Fibroblast of skin of left biceps (primary cell): Measurements from ENCODE around the gene CDC42.

Experiments
- DNase-seq, 2 experiments: peaks; one replicate each; pipeline ENCODE4 v3.0.0-alpha.2; 2013; ENCODE audit warnings: low read depth in 2 of 2

CDC42 gene

DNA sequence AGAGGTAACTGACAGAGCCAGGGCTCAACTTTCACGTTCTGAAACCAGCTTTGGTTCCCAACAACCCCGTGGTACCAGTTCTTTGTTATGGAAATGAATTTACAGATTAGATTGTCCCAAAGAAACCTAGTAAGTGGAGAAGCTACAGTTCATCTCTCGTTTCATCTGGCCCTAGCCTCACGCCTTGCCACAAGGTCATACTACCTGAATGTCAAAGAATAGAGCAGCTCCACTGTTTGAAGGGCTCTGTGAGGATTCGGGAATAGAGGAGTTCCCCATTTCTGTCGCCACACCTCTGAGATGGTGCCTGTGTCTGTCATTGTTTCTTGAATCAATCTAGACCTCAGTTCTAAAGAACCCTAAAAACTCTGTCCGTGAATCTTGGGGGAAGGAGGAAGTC is 15.0 kb upstream of the CDC42 start:
- no peak for DNase-seq

DNA sequence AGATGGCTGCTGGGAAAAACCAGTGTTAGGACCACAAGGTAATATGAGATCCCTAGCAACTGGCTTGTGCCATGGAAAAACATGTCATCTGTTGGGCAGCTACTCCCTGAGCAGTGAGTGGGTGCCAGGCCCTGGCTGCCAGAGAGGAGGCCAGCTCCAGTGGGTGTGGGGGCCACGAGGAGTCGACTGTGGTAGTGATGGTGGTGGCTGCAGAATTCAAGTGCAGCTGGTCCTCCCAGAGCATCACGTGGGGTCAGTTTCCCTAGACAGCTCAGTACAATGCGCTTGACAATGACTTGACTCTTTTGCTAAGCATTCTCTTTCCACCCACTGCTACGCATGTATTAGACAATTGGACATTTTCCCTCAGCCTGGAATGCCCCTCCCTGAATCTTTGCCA is 14.5 kb upstream of the CDC42 start:
- no peak for DNase-seq

DNA sequence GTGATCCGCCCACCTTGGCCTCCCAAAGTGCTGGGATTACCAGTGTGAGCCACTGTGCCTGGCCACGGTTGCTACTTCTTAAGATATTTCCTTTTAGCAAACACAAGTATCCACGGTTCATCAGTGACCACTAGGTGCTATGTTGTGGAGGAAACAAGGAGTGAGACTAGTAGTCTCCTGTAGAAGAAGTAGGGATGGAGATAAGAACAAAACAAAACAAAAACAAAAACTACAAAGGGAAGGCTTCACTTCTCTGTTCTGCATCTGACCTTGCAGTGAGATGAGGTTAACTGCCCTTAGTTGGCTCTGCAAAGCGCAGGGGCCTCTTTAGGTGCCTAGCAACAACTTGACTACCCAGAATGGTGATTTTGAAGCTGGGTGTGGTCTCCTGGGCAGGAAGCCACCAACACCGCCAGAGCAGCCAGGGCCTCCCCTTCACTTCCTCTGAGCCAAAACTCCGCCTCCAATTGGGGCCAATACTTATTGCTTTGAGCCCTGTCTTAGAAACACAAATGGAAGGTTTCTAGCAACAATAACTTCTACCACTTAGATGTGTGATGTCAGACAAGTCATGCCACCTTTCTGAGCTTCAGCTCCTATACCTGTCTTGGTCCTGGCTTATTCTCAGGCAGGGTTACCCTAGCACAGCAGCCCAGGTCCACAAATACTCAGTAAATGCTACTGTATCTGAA is 12.8 kb upstream of the CDC42 start:
- no peak for DNase-seq

DNA sequence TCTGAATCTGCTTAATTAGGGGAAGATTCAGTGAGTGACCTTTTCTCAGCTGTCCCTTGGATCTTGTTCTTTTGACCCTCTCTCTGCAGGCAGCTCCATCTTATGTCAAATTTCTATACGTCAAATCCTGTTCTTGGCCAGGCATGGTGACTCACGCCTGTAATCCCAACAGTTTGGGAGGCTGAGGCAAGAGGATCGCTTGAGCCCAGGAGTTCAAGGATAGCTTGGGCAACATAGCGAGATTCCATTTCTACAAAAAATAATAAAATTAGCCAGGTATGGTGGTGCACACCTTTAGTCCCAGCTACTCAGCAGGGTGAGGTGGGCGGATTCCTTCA is 12.3 kb upstream of the CDC42 start:
- DNase-seq = no peak

DNA sequence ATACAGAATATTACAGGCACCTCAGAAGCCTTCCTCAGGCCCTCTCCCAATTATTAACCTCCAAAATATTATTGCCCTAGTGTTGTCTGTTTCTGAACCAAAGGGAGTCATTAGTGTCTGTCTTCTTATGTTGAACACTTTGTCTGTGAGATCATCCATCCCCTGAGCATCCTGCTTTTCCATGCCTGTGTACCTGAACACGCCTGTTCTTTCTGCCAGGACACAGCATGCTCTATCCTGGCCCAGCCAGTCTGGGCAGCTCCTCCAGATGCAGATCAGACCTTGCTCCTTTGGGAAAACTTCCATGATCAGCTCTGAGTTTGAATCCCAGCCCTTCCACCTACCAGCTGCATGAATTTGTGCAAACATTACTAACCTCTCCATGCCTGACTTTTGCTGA is 11.0 kb upstream of the CDC42 start:
- no peak for DNase-seq

DNA sequence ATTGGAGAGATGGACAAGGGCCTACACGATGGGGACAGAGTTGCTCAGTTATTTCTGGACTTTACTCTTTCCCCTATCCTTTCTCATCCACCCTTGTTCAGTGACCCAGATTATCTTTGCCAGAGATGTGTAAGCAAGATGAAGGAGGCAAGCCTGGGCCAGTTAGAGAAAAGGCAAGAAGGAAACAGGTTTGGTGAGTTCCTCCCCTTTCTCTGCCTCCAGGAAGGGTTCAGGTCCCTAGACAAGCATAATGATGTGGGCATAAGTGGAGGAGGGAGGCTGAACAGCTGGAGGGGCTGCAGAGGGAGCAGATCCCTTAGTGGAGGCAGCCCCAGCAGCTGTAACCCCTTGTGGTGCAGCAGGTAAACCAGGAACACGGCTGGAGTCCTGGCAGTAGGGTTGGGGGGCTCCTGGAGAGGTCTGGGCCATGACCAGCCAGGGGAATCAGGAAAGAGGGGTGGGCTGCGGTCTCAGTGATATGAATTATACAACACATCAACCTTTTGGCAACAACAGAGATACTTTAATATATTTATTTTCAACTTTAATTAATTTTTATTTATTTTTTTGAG is 9.2 kb upstream of the CDC42 start:
- DNase-seq = no peak

DNA sequence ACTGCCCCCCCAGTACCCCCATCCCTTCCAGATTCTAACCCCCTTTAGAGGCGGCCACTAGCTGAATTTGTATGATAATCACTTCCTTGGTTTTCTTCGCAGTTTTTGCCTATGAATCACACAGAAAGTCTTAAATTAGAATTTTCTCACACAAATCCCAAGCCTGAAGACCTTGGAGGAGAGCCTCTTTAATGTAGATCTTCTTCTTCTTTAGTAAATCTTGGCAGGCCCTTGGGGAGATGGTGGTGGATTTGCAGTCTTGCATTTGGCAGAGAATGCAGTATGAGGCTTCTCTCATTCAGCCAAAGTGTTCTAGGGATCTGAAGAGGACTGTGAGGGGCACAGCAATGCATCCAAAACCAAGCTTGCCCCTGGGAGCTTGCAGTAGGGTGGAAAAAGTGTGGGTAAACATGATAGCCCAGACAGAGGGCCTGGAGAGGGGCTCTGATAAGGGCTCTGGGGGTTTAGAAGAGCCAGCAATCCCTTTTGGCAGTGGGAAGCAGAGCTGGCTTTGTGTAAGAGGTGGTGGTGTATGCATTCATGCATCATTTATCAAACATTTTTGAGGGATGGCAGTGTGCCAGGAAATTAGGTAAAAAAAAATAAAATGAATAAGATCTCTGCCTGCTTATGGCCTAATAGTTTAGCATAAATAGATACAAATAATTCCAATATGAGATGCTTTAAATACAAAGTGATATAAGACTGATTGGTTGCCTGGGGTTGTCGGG is 7.7 kb upstream of the CDC42 start:
- DNase-seq = peak; percentile 80 to 81

DNA sequence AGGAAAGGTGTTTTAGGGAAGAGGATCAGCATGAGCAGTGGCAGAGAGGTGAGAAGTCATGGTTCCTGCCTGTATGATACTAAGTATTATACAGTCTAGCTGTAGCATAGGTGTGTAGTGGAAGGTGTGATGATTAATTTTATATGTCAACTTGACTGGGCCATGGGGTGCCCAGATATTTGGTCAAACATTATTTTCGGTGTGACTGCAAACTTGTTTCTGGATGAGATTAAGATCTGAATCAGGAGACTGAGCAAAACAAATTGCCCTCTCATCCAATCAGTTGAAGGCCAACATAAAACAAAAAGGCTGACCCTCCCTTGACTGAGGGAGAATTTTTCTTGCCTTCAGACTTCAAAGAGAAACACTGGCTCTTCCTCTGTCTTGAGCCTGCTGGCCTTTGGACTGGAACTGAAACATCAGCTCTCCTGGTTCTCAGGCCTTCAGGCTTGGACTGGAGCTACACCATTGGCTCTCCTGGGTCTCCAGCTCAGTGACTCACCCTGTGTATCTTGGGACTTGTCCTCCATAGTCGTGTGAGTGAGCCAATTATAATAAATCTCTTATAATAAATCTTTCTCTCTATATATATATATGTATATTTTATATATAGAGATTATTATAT is 6.8 kb upstream of the CDC42 start:
- no peak for DNase-seq

DNA sequence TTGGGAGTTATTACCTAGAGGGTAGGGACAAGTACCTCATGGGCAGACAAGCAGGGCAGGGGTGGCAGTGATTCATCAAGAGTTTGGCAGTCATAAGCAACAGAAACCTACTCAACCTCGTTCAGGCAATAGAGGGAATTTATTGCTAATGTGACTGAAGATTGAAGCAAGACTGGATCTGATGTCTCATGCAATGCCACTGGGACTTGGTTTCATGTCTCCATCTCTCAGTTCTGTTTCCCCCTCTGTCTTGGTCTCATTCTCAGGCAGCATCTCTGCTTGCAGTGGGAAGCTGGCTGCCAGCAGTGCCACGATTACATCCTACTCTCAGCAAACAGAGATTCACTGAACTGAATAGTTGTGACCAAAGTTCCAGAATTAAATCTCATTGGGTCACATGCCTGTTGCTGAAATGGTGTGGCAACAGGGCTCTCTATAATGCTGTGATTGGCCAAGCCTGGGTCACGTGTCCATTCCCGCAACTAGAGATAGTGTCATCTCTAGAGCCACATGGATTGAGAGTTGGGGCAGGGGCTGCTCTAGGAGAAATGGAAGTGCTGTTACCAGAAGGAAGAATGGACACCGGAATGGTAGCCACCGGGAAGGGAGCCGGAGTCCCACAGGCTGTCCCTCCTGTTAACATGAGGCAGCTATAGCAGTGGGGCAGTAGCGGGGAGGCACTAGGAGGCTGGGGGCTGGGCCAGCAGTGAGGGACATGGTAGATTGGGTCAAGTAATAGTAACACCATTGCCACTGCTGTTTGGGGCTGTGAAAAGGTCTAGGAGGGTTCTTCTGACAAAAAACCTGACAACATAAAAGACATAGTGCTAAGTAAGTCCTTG is 3.9 kb upstream of the CDC42 start:
- DNase-seq = no peak

DNA sequence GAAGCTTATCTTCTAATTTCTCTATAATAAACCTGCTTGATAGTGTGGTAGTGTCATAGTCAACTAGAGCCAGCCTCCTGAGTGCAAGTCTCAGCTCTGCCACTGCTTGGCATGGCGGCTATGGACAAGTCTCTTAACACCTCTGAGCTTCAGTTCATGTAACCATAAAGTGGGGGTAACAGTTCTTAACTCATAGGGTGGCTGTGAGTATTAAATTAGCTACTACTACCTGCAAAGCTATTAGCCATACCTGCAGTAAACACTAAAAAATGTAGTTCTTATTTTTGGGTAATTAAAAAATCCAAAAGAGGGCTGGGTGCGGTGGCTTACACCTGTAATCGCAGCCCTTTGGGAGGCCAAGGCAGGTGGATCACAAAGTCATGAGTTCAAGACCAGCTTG is 2.2 kb upstream of the CDC42 start:
- DNase-seq = no peak

DNA sequence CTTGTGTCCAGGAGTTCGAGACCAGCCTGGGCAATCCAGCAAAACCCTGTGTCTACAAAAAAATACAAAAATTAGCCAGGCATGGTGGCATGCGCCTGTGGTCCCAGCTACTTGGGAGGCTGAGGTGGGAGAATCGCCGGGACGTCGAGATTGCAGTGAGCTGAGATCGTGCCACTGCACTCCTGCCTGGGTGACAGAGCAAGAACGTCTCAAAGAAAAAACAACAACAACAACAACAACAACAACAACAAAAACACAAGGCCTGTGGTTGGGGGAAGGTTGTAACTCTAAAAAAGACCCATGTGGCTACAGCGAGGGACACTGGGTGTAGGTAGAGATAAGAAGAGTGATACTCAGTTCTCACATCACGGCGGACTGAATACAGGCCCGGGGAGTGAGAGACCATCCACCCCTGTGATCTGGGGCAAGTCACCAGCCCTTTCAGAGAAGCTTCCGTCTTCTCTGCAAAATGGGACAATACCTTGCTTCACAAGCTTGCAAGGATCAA is 848 bp upstream of the CDC42 start:
- DNase-seq = no peak

DNA sequence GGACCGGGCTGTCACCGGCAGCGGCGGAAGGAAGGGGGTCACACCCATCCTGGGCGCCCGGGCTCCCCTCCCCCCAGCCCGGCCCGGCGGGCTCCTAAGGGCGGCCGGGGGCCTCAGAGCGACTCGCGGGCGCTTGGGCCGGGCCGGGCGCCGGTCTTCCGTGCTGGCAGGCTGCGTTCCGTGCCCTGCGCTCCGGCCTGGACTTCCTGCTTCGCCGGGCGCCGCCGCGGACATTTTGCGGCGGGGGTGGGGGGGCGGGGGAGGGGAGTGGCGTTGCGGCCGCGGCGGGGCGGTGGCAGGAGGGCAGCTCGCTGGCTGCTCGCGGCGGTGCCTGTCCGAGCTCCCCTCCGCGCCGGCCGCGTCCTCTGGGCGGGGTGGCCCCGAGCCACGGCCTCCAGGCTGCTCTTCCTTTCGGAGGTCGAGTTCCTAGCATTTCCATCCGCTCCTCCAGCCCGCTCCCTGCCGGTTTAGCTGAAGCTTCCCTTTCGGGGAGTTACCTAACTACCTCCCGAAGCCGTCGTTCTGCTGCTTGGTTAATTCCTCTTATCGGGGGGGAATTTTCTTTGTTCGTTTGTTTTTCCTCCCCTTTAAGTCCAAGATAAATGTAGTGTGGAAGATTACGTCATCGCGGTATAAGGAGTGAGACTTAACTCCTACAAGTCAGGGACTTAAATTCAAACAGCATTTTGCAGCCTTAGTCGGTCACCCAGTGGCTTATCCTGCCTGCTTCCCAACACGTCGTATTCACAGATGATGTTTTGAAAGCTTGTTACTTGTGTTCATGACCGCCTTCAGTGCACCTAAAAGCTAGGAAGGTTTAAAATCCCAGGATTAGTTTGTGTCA is 730 bp downstream of the CDC42 start:
- peak in 1 of 2 experiments; percentile 15 for DNase-seq

DNA sequence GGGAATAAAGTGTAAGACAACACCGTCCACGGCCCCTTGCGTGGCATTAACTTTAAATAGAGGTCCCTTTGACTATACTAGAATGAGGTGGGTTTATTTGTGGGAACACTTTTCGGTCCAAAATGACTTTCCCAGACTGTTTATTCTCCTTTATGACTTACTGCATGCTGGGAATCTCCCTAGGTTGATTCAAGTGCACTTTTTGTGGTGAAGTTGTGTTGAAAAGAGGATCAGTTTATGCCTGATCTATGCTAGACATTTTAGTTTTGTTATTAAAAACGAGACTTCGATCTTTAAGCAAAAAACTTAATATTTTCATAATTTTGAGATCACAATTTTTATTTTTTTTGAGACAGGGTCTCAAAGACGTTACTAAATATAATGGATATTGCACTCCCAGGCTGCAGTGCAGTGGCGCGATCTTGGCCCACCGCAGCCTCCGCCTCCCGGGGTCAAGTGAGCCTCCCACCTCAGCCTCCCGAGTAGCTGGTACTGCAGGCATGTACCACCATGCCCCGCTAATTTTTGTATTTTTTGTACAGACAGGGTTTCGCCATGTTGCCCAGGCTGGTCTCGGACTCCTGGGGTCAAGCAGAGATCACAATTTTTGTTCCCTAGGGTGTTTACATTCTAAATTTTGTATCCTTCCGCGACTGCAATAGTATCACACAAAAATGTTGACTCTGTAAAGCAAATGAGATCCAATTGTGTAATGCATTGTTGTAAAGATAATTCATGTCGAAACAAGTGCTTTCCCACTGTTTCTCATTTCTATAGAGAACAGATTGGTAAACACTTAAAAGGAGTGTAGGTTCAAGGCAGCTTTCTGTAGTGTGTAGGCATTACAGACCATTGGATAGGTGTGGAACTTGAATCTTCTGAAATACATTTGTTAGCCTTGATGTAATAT is 1.6 kb downstream of the CDC42 start:
- DNase-seq = no peak

DNA sequence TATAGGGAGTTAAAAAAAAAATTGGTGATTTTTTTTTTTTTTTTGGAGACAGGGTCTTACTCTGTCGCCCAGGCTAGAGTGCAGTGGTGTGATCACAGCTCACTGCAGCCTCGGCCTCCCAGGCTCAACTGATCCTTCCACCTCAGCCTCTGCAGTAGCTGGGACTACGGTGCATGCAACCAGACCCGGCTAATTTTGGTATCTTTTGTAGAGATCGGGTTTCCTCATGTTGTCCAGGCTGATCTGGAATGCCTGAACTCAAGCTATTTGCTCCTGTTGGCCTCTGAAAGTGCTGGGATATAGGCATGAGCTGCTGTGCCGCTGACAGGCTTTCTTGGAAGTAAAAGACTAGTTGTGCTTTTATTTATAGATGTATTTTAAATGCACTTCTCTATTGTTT is 3.0 kb downstream of the CDC42 start:
- no peak for DNase-seq

DNA sequence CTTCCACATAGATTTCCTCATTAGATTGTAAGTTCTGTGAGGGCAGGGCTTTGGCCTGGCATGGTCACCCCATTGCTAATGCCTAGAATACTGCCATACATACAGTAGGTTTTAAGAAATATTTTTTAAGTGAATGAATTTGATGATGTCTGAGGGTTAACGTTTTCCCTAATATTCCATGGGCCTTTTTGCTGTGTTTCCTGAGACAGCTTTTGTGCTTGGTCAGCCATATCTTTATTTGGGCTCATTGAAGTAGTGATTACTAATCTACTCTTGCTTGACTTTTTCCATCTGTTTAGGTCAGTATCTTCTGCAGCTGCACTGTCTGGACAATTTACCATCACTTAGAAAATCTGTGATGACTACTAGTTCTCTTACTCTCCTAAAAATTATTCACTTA is 3.5 kb downstream of the CDC42 start:
- DNase-seq = no peak

DNA sequence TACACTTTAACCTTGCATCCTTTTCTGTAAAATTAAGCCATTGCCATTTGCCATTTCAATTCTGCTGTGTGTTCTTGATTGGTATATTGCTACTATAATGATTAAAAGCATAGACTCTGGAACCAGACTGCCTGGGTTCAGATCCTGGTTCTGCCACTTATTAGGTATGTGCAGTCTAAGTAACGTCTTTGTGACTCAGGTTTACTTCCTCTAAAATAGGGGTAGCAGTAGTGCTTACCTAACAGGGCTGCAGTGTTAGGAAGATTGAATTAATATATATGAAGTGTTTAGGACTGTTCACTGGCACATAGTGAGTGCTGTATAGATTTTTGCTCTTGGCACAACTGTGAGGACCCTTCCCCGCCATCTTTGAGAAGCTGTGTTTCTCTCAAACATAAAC is 4.4 kb downstream of the CDC42 start:
- no peak for DNase-seq

DNA sequence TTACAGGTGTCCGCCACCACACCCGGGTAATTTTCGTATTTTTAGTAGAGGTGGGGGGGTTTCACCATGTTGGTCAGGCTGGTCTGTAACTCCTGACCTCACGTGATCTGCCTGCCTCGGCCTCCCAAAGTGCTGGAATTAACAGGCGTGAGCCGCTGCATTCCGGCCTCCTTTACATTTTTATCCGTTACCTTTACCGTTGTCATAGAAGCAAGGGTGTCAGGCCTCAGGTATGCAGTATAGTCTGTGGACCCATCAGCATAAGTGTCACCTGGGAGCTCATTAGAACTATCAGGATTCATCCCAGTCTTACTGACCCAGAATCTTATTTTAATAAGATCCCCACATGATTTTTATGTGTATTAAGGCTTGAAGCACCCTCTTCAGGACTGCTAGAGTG is 5.4 kb downstream of the CDC42 start:
- DNase-seq = no peak

DNA sequence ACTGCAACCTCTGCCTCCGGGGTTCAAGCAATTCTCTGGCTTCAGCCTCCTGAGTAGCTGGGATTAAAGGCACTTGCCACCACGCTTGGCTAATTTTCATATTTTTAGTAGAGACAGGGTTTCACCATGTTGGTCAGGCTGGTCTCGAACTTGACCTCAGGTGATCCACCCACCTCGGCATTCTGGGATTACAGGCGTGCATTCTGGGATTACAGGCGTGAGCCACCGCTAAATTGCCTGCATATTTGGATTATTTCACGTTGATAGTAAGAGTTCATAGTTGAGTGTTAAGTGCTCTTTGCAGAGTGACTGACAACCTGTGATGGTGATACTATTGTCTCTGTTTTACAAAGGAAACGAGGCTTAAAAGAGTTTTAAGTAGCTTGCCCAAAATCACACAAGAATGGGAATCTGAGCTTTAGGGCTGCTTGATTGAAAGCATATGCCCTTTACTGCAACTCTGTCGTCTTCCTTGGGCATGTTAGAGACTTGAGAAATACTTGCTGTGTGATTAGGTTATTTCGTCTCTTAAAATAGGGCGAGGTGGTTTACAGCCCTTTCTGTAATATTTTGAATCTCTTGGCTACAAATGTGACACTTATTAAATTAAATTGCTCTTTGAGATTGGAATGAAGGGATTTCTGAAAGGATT is 12.4 kb downstream of the CDC42 start:
- no peak for DNase-seq

DNA sequence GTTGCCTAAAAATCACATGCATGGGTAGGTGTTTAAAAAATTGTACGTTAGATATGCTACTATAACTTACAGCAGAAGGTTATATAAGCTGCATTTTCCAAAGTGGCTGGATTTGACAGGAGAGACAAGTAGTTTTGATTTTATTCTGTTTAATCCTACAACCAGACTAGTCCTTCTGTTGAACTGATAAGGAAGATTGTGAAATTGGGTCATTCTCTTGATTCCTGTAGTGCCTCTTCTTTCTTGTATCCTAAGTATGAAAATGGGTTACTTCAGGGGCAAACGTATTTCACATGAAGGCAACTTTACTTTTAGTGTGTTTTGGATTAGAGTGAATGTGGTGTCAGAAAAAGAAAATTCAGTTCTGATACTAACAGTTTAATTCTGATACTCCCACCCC is 19.0 kb downstream of the CDC42 start:
- no peak for DNase-seq
